Measurements from ENCODE around the gene LRIT2.
"Not testable (repeated sequence)": the region's sequence is repeated elsewhere in the genome, so short reads cannot be mapped to it uniquely, and the experiment has no call there.

Gene LRIT2

DNA sequence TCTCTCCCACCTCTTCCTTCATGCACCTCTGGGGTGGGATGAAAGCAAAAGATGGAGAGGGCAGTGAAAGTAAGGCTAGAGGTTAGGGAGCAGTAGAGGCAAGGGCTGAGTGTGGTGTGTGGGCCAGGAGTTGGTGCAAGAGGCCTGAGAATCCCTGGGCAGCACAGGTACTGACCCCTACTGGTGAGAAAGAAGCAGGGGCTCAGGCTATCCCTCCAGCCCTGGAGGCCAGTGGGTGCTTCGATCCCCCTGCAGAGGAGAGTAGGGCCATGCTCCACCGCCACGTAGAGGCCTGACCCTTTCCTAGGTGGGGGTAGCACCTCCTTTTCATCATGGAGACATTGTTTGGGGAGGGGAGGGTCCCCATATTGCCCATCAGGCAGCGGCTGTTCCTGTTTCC lies 21.2 kb downstream of the LRIT2 start:
- peak; percentile 47 for DNase-seq

DNA sequence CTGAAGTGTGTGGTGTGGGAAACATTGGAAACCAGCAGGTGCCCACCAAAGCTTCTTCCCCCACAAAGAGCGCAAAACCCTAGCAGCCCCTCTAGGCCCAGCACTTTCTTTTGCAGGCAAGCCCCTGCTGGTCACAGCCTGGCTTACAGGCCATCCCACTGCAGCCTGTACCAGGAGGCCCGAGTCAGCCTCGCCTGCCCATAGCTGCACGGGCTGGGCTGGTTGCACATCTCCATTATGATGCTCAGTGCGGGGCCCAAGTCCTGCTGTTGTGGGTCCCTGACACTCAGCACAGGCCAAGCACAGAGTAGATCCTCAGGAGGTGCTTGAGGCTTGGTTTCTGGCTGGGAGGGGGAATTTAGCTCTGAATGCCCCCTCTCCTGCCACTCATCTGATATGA lies 23.0 kb downstream of the LRIT2 start:
- DNase-seq, result no peak

DNA sequence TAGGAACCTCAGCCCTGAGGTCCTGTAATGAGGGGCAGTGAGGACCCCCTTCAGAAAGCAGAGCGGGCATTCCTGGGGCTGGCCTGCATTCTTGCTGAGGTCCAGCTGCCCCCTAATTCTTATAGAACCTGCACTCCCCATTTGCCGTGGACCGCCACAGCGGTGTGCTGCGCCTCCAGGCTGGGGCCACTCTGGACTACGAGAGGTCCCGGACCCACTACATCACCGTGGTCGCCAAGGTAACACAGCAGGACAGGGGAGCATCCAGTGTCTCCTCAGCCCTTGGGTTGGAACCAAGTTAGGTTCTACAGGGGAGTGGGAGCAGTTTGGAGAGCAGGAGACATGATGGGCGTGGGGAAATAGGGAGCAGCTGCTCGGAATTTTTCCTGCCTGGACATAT lies 23.7 kb downstream of the LRIT2 start:
- DNase-seq, result no peak

DNA sequence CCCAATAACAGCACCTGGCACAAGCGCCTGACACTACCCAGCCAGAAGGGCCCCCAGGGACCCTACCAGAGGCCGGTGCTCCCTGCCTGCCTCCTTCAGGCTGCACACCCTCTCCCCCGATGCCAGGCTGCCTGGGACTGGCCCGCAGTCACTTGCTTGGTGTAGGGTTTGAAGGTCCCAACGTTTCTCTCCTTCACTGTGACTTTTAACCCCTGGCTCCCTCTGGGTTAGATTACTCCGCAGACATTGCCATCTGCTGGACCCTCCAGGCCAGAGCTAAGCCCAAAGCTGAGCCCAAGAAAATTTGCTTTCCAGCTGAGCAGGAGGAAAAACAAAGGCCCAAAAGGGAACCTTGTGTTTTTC lies 24.1 kb downstream of the LRIT2 start:
- DNase-seq, result no peak

DNA sequence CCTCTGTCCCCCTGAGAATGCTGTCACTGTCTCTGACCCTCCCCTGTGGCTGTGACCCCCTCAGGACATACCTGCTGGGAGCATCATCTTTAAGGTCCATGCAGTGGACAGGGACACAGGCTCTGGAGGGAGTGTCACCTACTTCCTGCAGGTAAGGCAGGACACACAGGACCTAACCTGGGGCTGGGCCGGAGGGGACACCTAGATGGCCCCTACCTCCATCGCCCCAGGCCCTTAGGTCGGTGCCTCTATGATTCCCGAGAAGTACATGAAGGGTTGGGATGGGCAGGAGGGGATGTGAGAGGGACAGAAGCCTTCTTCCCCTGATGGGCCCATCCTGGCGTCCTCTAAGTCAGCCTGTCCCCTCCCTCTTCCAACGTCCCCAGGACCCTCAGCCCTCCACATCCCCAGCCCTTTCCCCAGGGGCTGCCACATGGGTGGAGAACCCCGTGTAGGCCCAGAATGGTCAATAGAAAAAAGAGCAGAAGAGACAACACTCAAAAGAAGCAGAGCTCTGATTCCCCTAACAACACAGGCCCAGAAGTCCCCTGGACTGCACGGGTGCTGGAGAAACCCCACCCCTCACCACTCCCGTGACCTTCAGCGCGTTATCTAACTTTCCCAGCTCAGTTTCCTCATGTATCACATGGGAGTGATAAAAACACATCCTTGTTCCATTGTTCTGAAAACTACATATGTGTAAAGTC lies 24.7 kb downstream of the LRIT2 start:
- DNase-seq, result peak; percentile 74

DNA sequence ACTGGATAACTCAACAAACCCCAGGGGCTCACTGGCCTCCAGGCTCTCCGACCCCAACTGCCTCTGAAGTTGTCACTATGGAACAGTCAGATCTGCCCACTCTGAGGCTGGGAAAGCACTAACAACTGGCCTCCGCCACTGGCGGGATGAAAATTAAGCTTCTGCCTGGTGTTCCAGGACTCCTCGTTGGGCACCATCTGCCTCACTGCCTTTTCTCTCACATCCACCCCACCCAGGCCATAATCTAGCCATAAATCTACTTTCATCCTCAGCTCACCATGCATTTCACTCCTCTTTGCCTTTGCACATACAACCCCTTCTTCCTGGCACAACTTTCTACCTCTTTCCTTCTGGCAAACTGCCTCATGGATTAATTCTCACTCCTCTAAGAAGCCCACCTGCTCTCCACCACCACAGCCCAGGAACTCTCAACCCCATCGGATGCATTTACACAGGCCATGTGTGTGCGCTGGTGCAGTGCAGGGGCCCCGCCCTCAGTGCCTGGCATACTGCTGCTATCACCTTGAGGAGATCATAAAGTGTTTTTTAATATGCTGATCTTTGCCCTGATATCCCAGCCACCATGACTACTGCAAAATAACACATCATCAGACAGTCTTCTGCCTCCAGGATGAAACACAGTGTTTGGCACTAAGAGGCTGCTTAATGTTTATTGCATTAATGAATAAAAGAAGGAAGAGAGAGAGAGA lies 27.0 kb downstream of the LRIT2 start:
- DNase-seq, result no peak

DNA sequence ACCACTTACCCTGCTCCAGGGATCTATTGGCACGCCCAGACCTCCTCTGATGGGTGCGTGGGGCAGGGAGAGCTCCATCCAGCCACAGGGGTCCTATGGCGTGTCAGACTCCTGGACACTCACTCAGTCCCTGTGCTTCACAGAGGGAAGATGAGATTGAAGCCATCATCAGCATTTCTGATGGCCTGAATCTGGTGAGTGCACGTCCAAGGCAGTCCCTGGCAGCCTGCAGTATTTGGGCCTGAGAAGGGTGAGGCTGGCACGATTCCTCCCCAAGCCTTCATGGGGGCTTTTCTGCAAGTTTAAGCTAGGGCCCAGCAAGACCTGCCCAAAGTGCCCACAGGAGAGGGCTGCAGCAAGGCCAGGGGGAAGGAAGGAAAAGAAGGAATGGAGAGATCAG lies 27.7 kb downstream of the LRIT2 start:
- DNase-seq, result no peak

DNA sequence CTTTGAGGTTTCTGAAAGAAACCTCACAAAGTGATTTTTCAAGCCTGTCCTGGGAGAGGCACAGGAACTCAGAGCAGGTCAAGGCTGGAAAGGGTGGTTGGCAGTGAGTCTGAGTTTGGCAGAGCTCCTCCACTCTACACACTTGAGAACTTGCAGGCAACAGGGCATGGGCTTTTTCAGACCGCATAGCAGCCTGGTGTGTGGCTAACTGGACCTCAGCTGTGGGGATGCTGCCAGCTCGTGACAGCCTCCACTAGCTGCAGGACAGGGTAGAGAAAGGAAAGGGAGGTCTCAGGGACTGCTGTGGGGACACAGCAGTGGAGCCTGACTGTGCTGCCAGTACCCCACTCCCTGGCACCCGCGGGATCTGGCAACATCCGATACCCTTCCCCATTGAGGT lies 28.4 kb downstream of the LRIT2 start:
- DNase-seq, result no peak

DNA sequence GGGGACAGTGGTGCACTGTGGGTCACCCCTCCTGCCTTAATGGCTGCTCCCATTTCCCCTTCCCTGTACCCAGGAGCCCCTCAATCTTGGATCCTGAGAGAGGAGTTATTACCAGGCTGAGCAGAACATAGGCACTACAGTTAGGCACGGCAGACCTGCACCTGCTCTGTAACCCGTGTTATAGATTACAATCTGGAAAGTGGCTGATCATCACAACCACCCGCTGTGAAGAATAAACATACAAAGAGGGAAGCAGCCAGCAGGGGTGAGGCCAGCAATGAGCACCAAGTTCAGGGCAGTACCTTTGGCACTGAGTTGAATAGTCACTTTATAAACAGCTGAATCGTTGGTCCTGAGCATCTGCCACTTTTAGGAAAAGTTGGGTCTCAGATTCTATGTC lies 29.3 kb downstream of the LRIT2 start:
- DNase-seq, result no peak

DNA sequence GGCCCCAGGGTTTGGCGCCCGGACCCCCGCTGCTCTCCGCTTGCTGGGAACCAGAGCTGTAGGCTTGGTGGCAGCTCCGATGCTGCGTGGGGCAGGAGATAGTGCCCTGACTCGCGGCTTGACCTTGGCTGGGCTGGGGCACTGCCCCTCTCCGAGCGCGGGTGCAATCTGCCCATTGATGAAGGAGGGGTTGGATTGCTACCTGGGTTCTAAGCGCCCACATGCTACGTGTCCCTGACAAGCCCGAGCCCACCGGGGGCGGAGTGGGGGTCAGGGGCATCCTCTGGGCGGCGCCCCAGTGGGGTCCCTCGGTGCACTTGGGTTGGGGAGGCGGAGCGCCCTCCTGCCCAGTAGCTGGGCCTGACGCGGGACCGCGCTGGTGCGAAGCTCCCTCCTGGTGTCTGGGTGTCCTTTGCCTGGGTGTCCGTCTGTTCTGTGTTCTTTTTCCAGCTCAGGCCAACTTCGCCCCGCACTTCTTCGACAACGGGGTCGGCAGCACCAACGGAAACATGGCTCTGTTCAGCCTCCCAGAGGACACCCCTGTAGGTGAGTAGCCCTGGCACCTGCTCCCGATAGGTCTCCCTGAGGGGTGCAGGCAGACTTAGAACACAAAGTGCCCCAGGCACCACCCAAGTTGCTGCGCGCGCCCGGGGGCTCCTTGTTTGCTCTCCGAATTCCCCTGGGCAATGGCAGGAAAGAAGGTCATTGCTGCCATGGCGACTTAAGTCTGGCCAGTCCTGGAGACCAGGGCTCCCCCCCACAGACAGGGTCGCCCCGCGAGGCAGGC lies 30.1 kb downstream of the LRIT2 start:
- DNase-seq, result no peak

DNA sequence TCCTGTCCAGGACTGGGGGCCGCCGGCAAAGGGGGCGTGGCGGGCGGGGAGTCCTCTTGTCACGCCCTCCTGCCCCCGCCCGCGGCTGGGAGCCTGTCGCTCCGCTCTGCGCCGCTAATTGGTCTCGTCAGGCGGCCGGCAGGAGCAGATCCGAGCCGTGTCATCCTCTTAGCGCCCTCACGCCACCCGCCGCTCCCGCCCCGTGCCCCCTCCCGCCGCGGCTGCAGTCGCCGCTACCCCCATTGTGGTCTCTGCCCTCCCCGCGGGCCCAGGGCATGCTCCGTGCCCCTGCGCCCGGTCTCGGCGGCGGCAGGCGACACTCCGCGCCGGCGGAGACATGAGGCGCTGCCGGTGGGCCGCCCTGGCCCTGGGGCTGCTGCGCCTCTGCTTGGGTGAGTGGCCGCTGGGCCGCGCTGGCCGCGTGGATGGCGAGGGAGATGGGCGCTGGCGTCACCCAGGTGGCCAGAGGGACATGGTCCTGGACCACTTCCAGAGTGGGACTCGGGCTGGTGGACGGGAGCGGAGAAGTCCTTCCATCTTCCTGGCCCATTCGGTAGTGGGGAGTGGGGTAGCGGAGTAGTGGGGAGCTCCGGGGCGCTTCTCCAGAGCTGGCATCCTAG lies 30.8 kb downstream of the LRIT2 start, which contains the start of gene CDHR1:
CDHR1 (plus strand) TSS at position 114 of the 620 bp plus-strand sequence; CDS start at position 338, 224 bp downstream.
- peak; percentile 59 for DNase-seq

DNA sequence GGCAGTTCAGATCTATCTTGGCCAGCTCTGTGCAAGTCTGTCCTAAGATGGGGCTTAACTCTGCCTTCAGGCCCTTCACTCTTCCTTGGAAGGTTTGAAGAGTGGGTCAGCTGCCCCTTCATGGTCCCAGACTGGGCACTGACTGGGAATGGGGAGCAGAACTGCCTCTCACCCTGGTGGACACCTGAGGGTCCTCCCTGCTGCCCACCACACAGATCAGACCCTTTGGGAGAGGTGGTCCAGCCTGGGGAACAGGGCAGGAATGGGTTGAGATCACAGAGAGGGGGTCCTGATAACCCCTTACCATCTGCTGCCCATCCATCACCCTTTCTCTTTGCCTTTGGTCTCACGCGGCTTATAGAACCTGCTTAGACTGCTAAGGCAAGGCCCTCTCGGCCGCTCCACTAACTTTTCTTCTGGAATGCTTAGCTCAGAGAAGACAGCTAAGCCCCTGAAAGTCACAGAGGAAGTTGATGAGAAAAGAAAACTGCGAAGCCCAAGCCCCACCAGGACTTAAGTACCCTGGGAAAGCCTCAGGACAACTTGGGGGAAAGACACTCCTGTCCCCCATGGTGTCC lies 31.4 kb downstream of the LRIT2 start:
- DNase-seq, result no peak

DNA sequence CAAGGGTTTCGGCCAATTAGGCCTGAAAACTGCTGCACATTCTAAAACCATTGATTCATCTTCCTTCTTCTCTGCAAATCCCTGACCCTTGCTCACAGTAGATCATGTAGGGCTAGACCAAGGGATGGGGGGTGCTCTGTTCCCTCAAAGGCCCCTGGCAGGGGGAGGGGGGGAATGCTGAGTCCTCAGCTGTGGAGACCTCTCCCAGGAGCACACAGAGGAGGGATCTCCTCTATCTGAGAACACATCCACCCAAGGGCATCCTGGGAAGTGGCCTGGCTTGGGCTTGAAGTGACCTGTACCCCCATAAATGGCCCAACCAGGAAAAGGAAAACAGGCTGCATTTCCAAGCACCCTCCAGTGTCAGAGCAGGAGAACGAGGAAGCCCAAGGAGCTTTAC lies 32.0 kb downstream of the LRIT2 start:
- DNase-seq, result no peak

DNA sequence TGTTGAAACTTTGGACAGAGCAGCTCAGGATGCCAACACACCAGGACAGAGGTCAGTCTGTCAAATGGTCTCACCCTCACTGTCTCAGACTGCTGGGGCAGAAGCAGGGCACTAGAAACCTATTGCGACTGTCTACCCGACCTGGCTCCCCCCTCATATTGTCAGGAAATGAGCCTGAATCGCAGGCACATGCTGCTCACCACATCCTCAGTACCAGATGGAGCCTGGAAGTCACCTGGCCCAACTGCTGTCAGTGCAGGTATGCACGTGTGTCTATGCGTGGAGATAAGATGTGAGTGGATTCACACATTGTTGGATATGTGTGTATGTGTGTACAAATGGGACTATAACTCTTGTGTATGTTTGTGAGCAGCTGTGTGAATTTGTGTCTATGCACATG lies 34.2 kb downstream of the LRIT2 start:
- DNase-seq, result no peak

DNA sequence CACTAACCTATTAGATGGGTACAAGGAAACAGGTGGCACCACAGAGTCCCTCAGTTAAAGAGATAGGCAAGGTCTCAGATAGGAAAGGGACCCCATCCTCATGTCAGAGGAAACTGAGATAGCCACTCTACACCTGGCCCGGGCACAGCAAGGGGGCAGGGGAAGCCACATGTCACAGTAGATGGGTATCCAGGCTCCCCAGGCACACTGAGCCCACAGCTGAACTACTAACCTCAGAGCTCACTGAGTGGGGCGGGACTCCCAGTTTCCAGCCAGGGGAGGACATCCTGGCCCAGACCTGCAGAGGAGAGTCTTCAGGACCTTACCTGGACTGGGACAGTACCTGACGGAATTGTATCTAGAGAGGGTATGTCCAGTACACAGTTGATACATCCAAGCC lies 34.7 kb downstream of the LRIT2 start:
- no peak for DNase-seq

DNA sequence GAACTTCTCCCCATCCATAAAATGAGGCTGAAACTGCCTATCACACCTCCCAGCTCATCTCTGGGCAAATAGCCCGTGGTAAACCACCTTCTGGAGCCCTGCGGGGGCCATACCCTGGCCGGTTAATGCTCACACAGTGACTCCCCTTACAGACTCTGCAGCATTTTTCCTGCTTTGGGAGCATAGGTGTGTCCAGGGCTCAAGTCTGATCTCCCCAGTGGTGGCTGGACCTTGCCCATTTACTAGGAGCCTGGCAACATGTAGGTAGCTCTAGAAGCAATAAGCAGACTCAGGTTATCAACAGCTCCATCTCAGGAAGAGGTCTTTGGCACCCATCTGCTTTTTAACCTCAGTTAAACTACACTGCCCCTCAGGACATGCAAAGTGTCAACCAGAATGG lies 36.5 kb downstream of the LRIT2 start:
- DNase-seq, result no peak

DNA sequence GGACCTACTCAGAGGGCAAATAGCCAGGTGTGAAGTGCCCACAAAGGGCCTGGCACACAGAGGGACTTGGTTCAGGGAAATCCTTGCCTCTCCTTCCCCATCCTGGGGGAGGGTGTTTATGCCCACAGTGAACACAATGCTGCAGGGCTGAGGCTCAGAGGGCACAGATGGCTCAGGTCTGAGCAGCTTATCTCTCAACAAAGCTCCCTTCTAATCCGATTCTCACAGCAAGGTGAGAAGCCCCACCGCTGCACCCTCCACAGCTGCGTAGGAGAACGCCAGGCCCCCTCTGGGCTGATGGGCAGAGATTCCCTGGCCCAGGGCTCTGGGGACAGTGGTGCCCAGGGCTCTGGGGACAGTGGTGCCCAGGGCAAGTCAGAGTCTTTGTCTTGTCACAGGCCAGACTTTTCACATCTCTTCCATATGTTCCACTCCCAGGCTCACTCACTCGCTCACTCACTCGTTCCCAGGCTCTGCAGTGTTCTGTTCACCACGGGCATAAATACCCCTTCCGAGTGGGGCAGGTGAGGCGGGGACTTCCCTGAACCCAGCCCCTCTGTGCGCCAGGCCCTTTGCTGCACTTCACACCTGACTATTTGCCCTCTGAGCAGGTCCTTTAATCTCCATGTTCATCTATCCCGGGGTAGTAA lies 39.7 kb downstream of the LRIT2 start:
- no peak for DNase-seq

DNA sequence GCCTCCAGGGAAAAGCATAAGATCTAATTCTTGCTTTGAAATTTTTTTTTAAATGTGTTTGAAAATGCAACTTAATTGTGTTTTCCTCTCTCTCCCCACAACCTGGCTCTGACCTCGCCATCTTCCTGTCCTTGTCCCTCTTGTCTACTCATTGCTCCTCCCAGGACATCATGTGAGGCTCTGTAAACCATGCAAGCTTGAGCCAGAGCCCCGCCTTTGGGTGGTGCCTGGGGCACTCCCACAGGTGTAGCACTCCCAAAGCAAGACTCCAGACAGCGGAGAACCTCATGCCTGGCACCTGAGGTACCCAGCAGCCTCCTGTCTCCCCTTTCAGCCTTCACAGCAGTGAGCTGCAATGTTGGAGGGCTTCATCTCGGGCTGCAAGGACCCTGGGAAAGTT lies 40.8 kb downstream of the LRIT2 start:
- no peak for DNase-seq

DNA sequence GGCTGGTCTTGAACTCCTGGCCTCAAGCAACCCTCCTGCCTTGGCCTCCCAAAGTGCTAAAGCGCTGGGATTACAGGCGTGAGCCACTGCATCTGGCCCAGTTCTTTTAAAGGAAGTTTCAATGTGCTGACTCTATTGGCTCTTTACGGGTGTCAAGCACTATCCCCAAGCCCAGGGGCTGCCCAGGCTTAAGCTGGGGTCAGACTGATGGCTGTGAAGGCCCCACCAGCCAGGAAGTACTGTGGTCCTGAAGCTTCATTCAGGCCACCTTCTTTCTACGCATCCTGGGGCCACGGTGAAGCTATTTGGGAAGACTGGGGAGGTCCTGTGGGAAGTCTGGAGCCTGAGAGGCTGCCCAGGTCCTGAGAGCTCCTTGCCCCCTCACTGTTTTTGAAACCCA lies 43.7 kb downstream of the LRIT2 start:
- DNase-seq, result no peak

DNA sequence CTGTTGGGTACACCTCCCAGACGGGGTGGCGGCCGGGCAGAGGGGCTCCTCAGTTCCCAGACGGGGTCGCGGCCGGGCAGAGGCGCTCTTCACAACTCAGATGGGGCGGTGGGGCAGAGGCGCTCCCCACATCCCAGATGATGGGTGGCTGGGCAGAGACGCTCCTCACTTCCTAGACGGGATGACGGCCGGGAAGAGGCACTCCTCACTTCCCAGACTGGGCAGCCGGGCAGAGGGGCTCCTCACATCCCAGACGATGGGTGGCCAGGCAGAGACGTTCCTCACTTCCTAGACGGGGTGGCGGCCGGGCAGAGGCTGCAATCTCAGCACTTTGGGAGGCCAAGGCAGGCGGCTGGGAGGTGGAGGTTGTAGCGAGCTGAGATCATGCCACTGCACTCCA lies 45.0 kb downstream of the LRIT2 start:
- DNase-seq, result not testable (repeated sequence)

DNA sequence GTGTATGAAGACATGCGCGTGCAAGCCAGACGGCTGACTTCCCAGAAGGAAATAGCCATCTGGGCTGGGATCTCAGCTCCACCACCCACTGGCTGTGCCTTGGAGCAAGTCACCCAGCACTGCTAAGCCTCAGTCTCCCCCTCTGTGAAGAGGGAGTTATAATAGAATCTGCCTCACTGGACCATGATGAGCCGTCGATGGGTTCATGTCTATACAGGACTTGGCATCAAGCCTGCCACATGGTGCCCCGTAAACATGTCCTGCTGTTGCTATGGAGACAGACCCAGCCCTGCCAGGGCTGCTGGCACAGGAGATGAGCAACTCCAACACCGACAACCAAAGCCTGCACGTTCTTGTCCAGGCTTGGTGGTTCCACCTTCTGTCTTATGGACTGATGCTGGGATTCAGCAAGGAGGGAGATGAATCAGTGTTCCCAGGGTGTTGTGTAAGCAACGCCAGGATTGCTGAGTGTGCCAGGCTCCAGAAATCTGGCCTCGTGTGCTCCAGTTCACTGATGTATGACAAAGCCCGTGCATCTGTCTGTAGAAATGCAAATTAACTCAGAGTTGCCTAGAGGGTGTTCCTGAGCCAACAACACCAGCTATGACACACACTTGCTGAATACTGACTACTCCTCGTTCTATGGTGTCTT lies 46.2 kb downstream of the LRIT2 start:
- DNase-seq, result no peak

DNA sequence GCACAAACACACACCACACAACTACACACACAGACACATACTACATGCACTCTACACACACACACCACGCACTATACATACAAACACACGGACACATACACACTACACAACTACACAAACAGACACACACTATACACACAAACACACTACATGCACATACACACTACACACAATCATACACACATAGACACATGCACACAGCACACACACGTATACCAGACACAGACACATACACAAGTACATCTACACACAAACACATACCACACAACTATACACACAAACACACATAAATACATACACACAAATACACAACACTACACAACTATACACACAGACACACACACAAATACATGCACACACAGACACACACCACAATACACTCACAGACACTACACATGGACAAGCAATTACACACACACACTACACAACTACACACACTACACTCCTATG lies 47.2 kb downstream of the LRIT2 start:
- DNase-seq, result no peak

All from hematopoietic multipotent progenitor cell treated with erythropoietin and hydrocortisone succinate and interleukin-3 and kit ligand, for 6 days (in vitro differentiated cells).